ENCODE measurements around the gene ARHGAP4.

Gene ARHGAP4

GRCh38 chrX:153909980-153910360 lies 16.1 kb downstream of the ARHGAP4 start:
- TF ChIP-seq CTCF (IDR thresholded peaks at IDR 0.05; ENCODE audit: insufficient read depth, missing control alignments): no peak
- no peak for DNase-seq (ENCODE audit: insufficient read length, low spot score)
- no peak for FAIRE-seq

GRCh38 chrX:153909024-153909979 lies 16.8 kb downstream of the ARHGAP4 start:
- FAIRE-seq (no peak), DNase-seq (ENCODE audit: insufficient read length, low spot score) (no peak)
- no peak for TF ChIP-seq CTCF (IDR thresholded peaks at IDR 0.05; ENCODE audit: insufficient read depth, missing control alignments)

- no peak for TF ChIP-seq CTCF (IDR thresholded peaks at IDR 0.05; ENCODE audit: insufficient read depth, missing control alignments)
- DNase-seq (ENCODE audit: insufficient read length, low spot score) (no peak), FAIRE-seq (no peak)
These were observed 17.7 kb downstream of the ARHGAP4 start for GRCh38 chrX:153908219-153908860.

GRCh38 chrX:153907456-153907855 lies 18.6 kb downstream of the ARHGAP4 start:
- DNase-seq (ENCODE audit: insufficient read length, low spot score) (no peak), FAIRE-seq (no peak)
- no peak for TF ChIP-seq CTCF (IDR thresholded peaks at IDR 0.05; ENCODE audit: insufficient read depth, missing control alignments)

- DNase-seq (ENCODE audit: insufficient read length, low spot score): no peak
- no peak for FAIRE-seq
- no peak for TF ChIP-seq CTCF (IDR thresholded peaks at IDR 0.05; ENCODE audit: insufficient read depth, missing control alignments)
These were observed 19.7 kb downstream of the ARHGAP4 start for GRCh38 chrX:153906126-153906917.

GRCh38 chrX:153905481-153906095 lies 20.5 kb downstream of the ARHGAP4 start:
- TF ChIP-seq CTCF (IDR thresholded peaks at IDR 0.05; ENCODE audit: insufficient read depth, missing control alignments): no peak
- FAIRE-seq (no peak), DNase-seq (ENCODE audit: insufficient read length, low spot score) (no peak)
